ENCODE measurements around the gene KSR1.

The KSR1 gene

GRCh38 chr17:27423651-27424050 lies 32.6 kb upstream of the KSR1 start (continued):
- TF ChIP-seq PATZ1 (CRISPR knock-in tag; IDR thresholded peaks at IDR 0.05; ENCODE audit: borderline replicate concordance), result no peak
- no peak for TF ChIP-seq BACH2 (CRISPR knock-in tag; IDR thresholded peaks at IDR 0.05; ENCODE audit: borderline replicate concordance)
- TF ChIP-seq TSHZ2 (CRISPR knock-in tag; IDR thresholded peaks at IDR 0.05), result no peak

GRCh38 chr17:27424516-27424915 lies 31.7 kb upstream of the KSR1 start:
- TF ChIP-seq ZFP3 (CRISPR knock-in tag; IDR thresholded peaks at IDR 0.05) (no peak), ARNTL (CRISPR knock-in tag; IDR thresholded peaks at IDR 0.05; ENCODE audit: borderline replicate concordance, low read depth) (no peak), POU6F1 (CRISPR knock-in tag; IDR thresholded peaks at IDR 0.05; ENCODE audit: borderline replicate concordance, low read depth) (no peak), BACH2 (CRISPR knock-in tag; IDR thresholded peaks at IDR 0.05; ENCODE audit: borderline replicate concordance) (no peak), ZNF565 (CRISPR knock-in tag; conservative IDR thresholded peaks at IDR 0.05; ENCODE audit: low read depth) (no peak), ISL1 (CRISPR knock-in tag; IDR thresholded peaks at IDR 0.05) (no peak), CREB5 (CRISPR knock-in tag; IDR thresholded peaks at IDR 0.05; ENCODE audit: low read depth) (no peak), ZFP30 (CRISPR knock-in tag; IDR thresholded peaks at IDR 0.05) (no peak), GLIS3 (CRISPR knock-in tag; IDR thresholded peaks at IDR 0.05) (no peak), TCF4 (CRISPR knock-in tag; IDR thresholded peaks at IDR 0.05; ENCODE audit: borderline replicate concordance) (no peak), PPARA (CRISPR knock-in tag; IDR thresholded peaks at IDR 0.05; ENCODE audit: borderline replicate concordance) (no peak)
- no peak for ATAC-seq

- no peak for ATAC-seq
- TF ChIP-seq TSHZ2 (CRISPR knock-in tag; IDR thresholded peaks at IDR 0.05) (no peak), ISL1 (CRISPR knock-in tag; IDR thresholded peaks at IDR 0.05) (no peak), PATZ1 (CRISPR knock-in tag; IDR thresholded peaks at IDR 0.05; ENCODE audit: borderline replicate concordance) (no peak), CSRNP3 (CRISPR knock-in tag; IDR thresholded peaks at IDR 0.05) (no peak), CSDC2 (CRISPR knock-in tag; IDR thresholded peaks at IDR 0.05) (no peak), TOX (CRISPR knock-in tag; IDR thresholded peaks at IDR 0.05; ENCODE audit: borderline replicate concordance) (no peak), ZC3H10 (CRISPR knock-in tag; IDR thresholded peaks at IDR 0.05) (no peak), OSR1 (CRISPR knock-in tag; IDR thresholded peaks at IDR 0.05) (no peak), BACH2 (CRISPR knock-in tag; IDR thresholded peaks at IDR 0.05; ENCODE audit: borderline replicate concordance) (no peak), ZNF70 (CRISPR knock-in tag; IDR thresholded peaks at IDR 0.05) (no peak), GLIS3 (CRISPR knock-in tag; IDR thresholded peaks at IDR 0.05) (no peak), ESRRG (CRISPR knock-in tag; IDR thresholded peaks at IDR 0.05) (no peak), SNAI2 (CRISPR knock-in tag; IDR thresholded peaks at IDR 0.05) (no peak), ZFP30 (CRISPR knock-in tag; IDR thresholded peaks at IDR 0.05) (no peak), CREB5 (CRISPR knock-in tag; IDR thresholded peaks at IDR 0.05; ENCODE audit: low read depth) (no peak)
Observed at GRCh38 chr17:27424941-27425340, 31.3 kb upstream of the KSR1 start.

Data from SK-N-SH treated with all-trans-retinoic acid at 6 μM for 48 hours (cell line).